Upper lobe of left lung (tissue), 6 donors: Measurements from ENCODE around the gene COL8A1. TPM values are rescaled to one million over a fixed set of nuclear protein-coding genes. Genes with fewer than 3 reads are reported as not detected.

ENCODE experiments used
- ATAC-seq, 2 donors: fragments of 200-7000 bp; cut with Tn5 transposase; one replicate each; pipeline ENCODE4 v1.9.1; 2022; ENCODE audit warnings: mild to moderate bottlenecking in 2 of 2, moderate library complexity in 2 of 2; ENCODE audit not compliant: low FRiP score in 2 of 2
- DNase-seq, 2 donors: peaks; one replicate each; pipeline ENCODE4 v3.0.0-alpha.2; 2019 to 2020
- H3K27ac ChIP-seq, 4 donors: fragments of 200-600 bp; sonication (generic); one replicate each; pipeline ENCODE4 v1.5.1; 2016 to 2019
- H3K27me3 ChIP-seq, 4 donors: fragments of 200-600 bp; sonication (generic); one replicate each; pipeline ENCODE4 v1.5.1; 2017 to 2019
- H3K36me3 ChIP-seq, 4 donors: fragments of 200-600 bp; sonication (generic); one replicate each; pipeline ENCODE4 v1.5.1; 2016 to 2019
- H3K4me1 ChIP-seq, 4 donors: fragments of 200-600 bp; sonication (generic); one replicate each; pipeline ENCODE4 v1.5.1; 2018 to 2019
- H3K4me3 ChIP-seq, 4 donors: fragments of 200-600 bp; sonication (generic); one replicate each; pipeline ENCODE4 v1.5.1; 2017 to 2019; ENCODE audit warnings: mild to moderate bottlenecking in 2 of 4, moderate library complexity in 1 of 4
- H3K9me3 ChIP-seq, 4 donors: fragments of 200-600 bp; sonication (generic); one replicate each; pipeline ENCODE4 v1.5.1; 2018 to 2019
- EP300 ChIP-seq, 4 donors: sonication (generic); formaldehyde crosslinking; IDR thresholded peaks; one replicate each; pipeline ENCODE4 v1.5.1; 2017; ENCODE audit warnings: antibody characterized with exemption in 4 of 4, control low read depth in 2 of 4
- POLR2A ChIP-seq, 4 donors: fragments of 450-650 bp; IDR thresholded peaks; one replicate each; pipeline ENCODE4 v1.5.1; 2016 to 2017; ENCODE audit warnings: antibody characterized with exemption in 4 of 4, mild to moderate bottlenecking in 2 of 4
- POLR2AphosphoS5 ChIP-seq, 2 donors: sonication (generic); formaldehyde crosslinking; IDR thresholded peaks; one replicate each; pipeline ENCODE4 v1.5.1; 2017; ENCODE audit warnings: antibody characterized with exemption in 2 of 2
- WGBS, 2 donors: methylation state at CpG; one replicate each; pipeline ENCODE4 v1.1.5; 2017 to 2018; 5-methylcytosine and 5-hydroxymethylcytosine counted together
- total RNA-seq, 6 donors: library from RNA; depleted of rRNA in 4 of 6; stranded (reverse); fragments of >200 nt in 4 of 6; gene quantifications; one replicate each; pipeline versions ENCODE4 v1.1.0 to v1.2.1, GENCODE V29; 2016 to 2021
- TF ChIP-seq, protein P1 (sequence below), 6 experiments: fragments of 450-650 bp in 4 of 6; fragments of 200-600 bp in 2 of 6; sonication (generic) in 2 of 6; IDR thresholded peaks; one replicate each; pipeline ENCODE4 v1.5.1; 2016 to 2019; ENCODE audit warnings: antibody characterized with exemption in 6 of 6
- donor health status: DM: no; HTN: no; CAD: no; lungs with moderate emphysema.
- donor health status: DM: no; HTN: yes; CAD: no; lungs with severe emphysema.

COL8A1 gene
- total RNA-seq, 6 donors from 2014 or later = 22.0 to 209 (median 115) TPM

- 86 to 98% methylated on average over 2 of the region's 2 CpGs for WGBS, 2 donors
- H3K36me3 ChIP-seq = no peaks in the 10 kb centered on the region
Observed at GRCh38 chr3:99768808-99769501, 130.6 kb downstream of the COL8A1 start.

GRCh38 chr3:99772171-99772570 is 133.8 kb downstream of the COL8A1 start:
- no peak for DNase-seq
- no peaks in the 10 kb centered on the region for H3K36me3 ChIP-seq
- H3K4me3 ChIP-seq = no peak overlapping the region
- TF ChIP-seq POLR2A (IDR thresholded peaks at IDR 0.05) (no peak), POLR2AphosphoS5 (IDR thresholded peaks at IDR 0.05) (no peak), EP300 (IDR thresholded peaks at IDR 0.05) (no peak)
- TF ChIP-seq, protein P1, sequence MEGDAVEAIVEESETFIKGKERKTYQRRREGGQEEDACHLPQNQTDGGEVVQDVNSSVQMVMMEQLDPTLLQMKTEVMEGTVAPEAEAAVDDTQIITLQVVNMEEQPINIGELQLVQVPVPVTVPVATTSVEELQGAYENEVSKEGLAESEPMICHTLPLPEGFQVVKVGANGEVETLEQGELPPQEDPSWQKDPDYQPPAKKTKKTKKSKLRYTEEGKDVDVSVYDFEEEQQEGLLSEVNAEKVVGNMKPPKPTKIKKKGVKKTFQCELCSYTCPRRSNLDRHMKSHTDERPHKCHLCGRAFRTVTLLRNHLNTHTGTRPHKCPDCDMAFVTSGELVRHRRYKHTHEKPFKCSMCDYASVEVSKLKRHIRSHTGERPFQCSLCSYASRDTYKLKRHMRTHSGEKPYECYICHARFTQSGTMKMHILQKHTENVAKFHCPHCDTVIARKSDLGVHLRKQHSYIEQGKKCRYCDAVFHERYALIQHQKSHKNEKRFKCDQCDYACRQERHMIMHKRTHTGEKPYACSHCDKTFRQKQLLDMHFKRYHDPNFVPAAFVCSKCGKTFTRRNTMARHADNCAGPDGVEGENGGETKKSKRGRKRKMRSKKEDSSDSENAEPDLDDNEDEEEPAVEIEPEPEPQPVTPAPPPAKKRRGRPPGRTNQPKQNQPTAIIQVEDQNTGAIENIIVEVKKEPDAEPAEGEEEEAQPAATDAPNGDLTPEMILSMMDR (IDR thresholded peaks at IDR 0.05) = no peak
- H3K4me1 ChIP-seq = no peaks in the 10 kb centered on the region
- no peak for ATAC-seq
- no peaks in the 10 kb centered on the region for H3K9me3 ChIP-seq
- 91 to 96% methylated on average over 3 of the region's 3 CpGs for WGBS, 2 donors
- no peaks in the 10 kb centered on the region for H3K27me3 ChIP-seq
- H3K27ac ChIP-seq = no peak overlapping the region

More at GRCh38 chr3:99768808-99769501, 130.6 kb downstream of the COL8A1 start:
- no peak for ATAC-seq
- Histone ChIP-seq H3K27me3 (no peaks in the 10 kb centered on the region), H3K4me3 (no peak overlapping the region), H3K27ac (no peak overlapping the region), H3K9me3 (no peaks in the 10 kb centered on the region), H3K4me1 (no peaks in the 10 kb centered on the region)
- TF ChIP-seq POLR2AphosphoS5 (IDR thresholded peaks at IDR 0.05) = no peak
- TF ChIP-seq, protein P1 (IDR thresholded peaks at IDR 0.05) = no peak
- no peak for TF ChIP-seq POLR2A (IDR thresholded peaks at IDR 0.05)
- DNase-seq = no peak

GRCh38 chr3:99772671-99773070 is 134.3 kb downstream of the COL8A1 start:
- WGBS, 2 donors = 81 to 93% methylated on average over 1 of the region's 1 CpG
- Histone ChIP-seq H3K9me3 (no peaks in the 10 kb centered on the region), H3K27me3 (no peaks in the 10 kb centered on the region), H3K4me3 (no peak overlapping the region), H3K4me1 (no peaks in the 10 kb centered on the region), H3K27ac (no peak overlapping the region), H3K36me3 (no peaks in the 10 kb centered on the region)
- DNase-seq = no peak
- no peak for ATAC-seq
- no peak for TF ChIP-seq POLR2A (IDR thresholded peaks at IDR 0.05)
- TF ChIP-seq POLR2AphosphoS5 (IDR thresholded peaks at IDR 0.05) = no peak
- TF ChIP-seq EP300 (IDR thresholded peaks at IDR 0.05) = no peak

GRCh38 chr3:99774467-99774866 is 136.1 kb downstream of the COL8A1 start:
- no peaks in the 10 kb centered on the region for H3K27me3 ChIP-seq
- no peak overlapping the region for H3K27ac ChIP-seq
- no peaks in the 10 kb centered on the region for H3K9me3 ChIP-seq
- H3K4me1 ChIP-seq = no peaks in the 10 kb centered on the region
- DNase-seq = no peak
- TF ChIP-seq POLR2AphosphoS5 (IDR thresholded peaks at IDR 0.05) (no peak), POLR2A (IDR thresholded peaks at IDR 0.05) (no peak), EP300 (IDR thresholded peaks at IDR 0.05) (no peak)
- TF ChIP-seq, protein P1 (IDR thresholded peaks at IDR 0.05) = no peak
- H3K4me3 ChIP-seq = no peak overlapping the region
- H3K36me3 ChIP-seq = no peaks in the 10 kb centered on the region
- ATAC-seq = peak in 1 of 2 donors; percentile 35
- WGBS, 2 donors = 71 to 73% methylated on average over 2 of the region's 2 CpGs

DNA sequence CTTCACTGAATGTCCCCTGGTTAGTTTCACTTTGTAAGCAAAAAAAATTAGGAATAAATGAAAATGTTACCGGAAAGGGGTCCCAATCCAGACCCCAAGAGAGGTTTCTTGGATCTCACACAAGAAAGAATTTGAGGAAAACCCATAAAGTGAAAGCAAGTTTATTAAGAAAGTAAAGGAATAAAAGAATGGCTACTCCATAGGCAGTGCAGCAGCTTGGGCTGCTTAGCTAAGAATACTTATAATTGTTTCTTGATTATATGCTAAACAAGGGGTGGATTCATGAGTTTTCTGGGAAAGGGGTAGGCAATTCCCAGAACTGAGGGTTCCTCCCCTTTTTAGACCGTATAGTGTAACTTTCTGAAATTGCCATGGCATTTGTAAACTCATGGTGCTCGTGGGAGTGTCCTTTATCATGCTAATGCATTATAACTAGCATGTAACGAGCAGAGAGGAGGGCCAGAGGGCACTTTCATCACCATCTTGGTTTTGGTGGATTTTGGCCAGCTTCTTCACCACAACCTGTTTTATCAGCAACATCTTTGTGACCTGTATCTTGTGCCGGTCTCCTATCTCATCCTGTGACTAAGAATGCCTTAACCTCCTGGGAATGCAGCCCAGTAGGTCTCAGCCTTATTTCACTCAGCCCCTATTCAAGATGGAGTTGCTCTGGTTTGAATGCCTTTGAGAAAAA is 138.3 kb downstream of the COL8A1 start:
- ATAC-seq (no peak), DNase-seq (no peak)
- H3K9me3 ChIP-seq = no peaks in the 10 kb centered on the region
- no peak overlapping the region for H3K4me3 ChIP-seq
- 77 to 82% methylated on average over 5 of the region's 5 CpGs for WGBS, 2 donors
- no peaks in the 10 kb centered on the region for H3K27me3 ChIP-seq
- no peaks in the 10 kb centered on the region for H3K4me1 ChIP-seq
- H3K36me3 ChIP-seq = no peaks in the 10 kb centered on the region
- TF ChIP-seq POLR2A (IDR thresholded peaks at IDR 0.05) (no peak), POLR2AphosphoS5 (IDR thresholded peaks at IDR 0.05) (no peak), EP300 (IDR thresholded peaks at IDR 0.05) (no peak)
- TF ChIP-seq, protein P1 (IDR thresholded peaks at IDR 0.05) = no peak
- no peak overlapping the region for H3K27ac ChIP-seq
